HEK293T (cell line): ENCODE results near the gene PTPRG.
A peak's percentile ranks its signal among the peaks of the same experiment; 100 is the strongest.

Source experiments
- CTCF ChIA-PET: fragments of 350-600 bp; formaldehyde crosslinking; extraction: SDS; loops from one replicate; lab custom pipeline; 2021; ENCODE audit warnings: antibody characterized with exemption, inconsistent platforms; lab: Yijun Ruan, JAX
- POLR2A ChIA-PET: fragments of 350-600 bp; formaldehyde crosslinking; extraction: SDS; loops from one replicate; lab custom pipeline; 2020; ENCODE audit warnings: antibody characterized with exemption, inconsistent platforms; lab: Yijun Ruan, JAX
- DNase-seq: peaks from one replicate; pipeline ENCODE4 v3.0.0; 2012; ENCODE audit warnings: mixed read lengths; ENCODE audit errors: extremely low spot score
- ARNT ChIP-seq: fragments of 450-650 bp; IDR thresholded peaks from 2 replicates; pipeline ENCODE4 v1.6.1; 2017; ENCODE audit warnings: mild to moderate bottlenecking
- BHLHE40 ChIP-seq: fragments of 450-650 bp; IDR thresholded peaks from 2 replicates; pipeline ENCODE4 v1.6.1; 2016; ENCODE audit warnings: mild to moderate bottlenecking, moderate library complexity, borderline replicate concordance
- CTBP1 ChIP-seq: fragments of 450-650 bp; IDR thresholded peaks from 2 replicates; pipeline ENCODE4 v1.6.1; 2016; ENCODE audit warnings: borderline replicate concordance
- ELF4 ChIP-seq: fragments of 450-650 bp; IDR thresholded peaks from 2 replicates; pipeline ENCODE4 v1.6.1; 2017; ENCODE audit warnings: antibody characterized with exemption
- FOXA1 ChIP-seq: fragments of 450-650 bp; IDR thresholded peaks from 2 replicates; pipeline ENCODE4 v1.6.1; 2016; ENCODE audit warnings: mild to moderate bottlenecking
- FOXK2 ChIP-seq: fragments of 450-650 bp; IDR thresholded peaks from 2 replicates; pipeline ENCODE4 v1.6.1; 2016; ENCODE audit warnings: mild to moderate bottlenecking
- FOXM1 ChIP-seq: fragments of 450-650 bp; IDR thresholded peaks from 2 replicates; pipeline ENCODE4 v1.6.1; 2017; ENCODE audit warnings: mild to moderate bottlenecking, borderline replicate concordance
- HDGF ChIP-seq: fragments of 450-650 bp; IDR thresholded peaks from 2 replicates; pipeline ENCODE4 v1.6.1; 2017; ENCODE audit warnings: antibody characterized with exemption, borderline replicate concordance
- L3MBTL2 ChIP-seq: fragments of 450-650 bp; conservative IDR thresholded peaks from 2 replicates; pipeline ENCODE4 v1.6.1; 2016; ENCODE audit warnings: mild to moderate bottlenecking
- LEF1 ChIP-seq: fragments of 450-650 bp; IDR thresholded peaks from 2 replicates; pipeline ENCODE4 v1.6.1; 2017; ENCODE audit warnings: mild to moderate bottlenecking, borderline replicate concordance
- NFRKB ChIP-seq: fragments of 450-650 bp; IDR thresholded peaks from 2 replicates; pipeline ENCODE4 v1.6.1; 2016; ENCODE audit warnings: mild to moderate bottlenecking, moderate library complexity
- PKNOX1 ChIP-seq: fragments of 450-650 bp; IDR thresholded peaks from 2 replicates; pipeline ENCODE4 v1.6.1; 2016
- SP1 ChIP-seq: fragments of 450-650 bp; IDR thresholded peaks from 2 replicates; pipeline ENCODE4 v1.6.1; 2017
- SUZ12 ChIP-seq: fragments of 450-650 bp; IDR thresholded peaks from 2 replicates; pipeline ENCODE4 v1.6.1; 2016; ENCODE audit warnings: mild to moderate bottlenecking
- TARDBP ChIP-seq: fragments of 450-650 bp; IDR thresholded peaks from 2 replicates; pipeline ENCODE4 v1.6.1; 2016
- ZNF384 ChIP-seq: fragments of 450-650 bp; IDR thresholded peaks from 2 replicates; pipeline ENCODE4 v1.6.1; 2016

The PTPRG gene

DNA sequence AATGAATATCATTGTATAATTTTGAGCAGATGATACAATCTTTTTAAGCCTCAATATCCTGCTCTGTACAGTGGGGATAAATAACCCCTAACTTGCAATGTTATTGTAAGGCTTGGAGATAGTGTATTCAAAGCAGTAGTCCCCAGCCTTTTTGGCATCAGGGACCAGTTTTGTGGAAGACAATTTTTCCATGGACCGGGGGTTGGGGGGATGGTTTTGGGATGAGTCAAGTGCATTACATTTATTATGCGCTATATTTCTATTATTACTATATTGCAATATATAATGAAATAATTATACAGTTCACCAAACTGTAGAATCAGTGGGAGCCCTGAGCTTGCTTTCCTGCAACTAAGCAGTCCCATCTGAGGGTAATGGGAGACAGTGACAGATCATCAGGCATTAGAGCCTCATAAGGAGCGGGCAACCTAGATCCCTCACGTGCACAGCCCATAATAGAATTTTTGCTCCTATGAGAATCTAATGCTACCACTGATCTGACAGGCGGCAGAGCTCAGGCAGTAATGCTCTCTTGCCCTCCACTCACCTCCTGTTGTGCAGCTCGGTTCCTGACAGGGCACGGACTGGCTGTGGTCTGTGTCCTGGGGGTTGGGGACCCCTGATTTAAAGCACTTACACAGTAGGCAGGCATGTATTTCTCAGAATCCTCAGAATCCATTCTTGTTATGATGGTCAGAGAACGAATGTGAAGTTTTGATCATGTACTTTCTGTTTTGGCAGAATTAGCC, 102.2 kb downstream of the PTPRG start:
- TF ChIP-seq HDGF, result no peak
- TF ChIP-seq LEF1, result no peak
- TF ChIP-seq SUZ12, result no peak
- TF ChIP-seq CTBP1, result no peak
- no peak for TF ChIP-seq ELF4
- TF ChIP-seq ARNT, result no peak
- no peak for TF ChIP-seq BHLHE40
- no peak for TF ChIP-seq FOXA1
- TF ChIP-seq PKNOX1, result no peak
- TF ChIP-seq ZNF384, result no peak
- no peak for TF ChIP-seq SP1
- TF ChIP-seq FOXK2, result no peak
- TF ChIP-seq FOXM1, result no peak
- TF ChIP-seq L3MBTL2, result no peak
- TF ChIP-seq NFRKB, result no peak
- no peak for TF ChIP-seq TARDBP
- CTCF ChIA-PET, result no interaction called here
- no peak for DNase-seq
- POLR2A ChIA-PET, result no interaction called here

DNA sequence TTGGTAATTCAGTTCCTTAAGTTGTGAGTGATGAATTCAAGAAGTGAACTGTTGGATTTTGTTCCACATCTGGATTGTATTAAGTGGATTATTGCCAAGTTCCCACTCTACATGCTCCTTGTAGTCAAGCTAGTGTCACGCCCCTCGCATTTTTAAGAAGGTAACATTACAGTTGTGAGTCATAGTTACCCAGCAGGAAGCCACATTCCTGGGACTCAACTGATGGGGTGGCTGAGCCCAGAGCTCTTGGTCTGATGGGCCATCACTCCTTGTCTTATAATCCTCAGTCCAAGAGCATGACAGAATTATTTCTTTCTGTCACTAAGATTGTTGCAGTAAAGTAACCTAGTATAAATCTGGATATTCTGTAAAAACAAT, 102.7 kb downstream of the PTPRG start:
- DNase-seq, result peak; percentile 66
- ChIA-PET POLR2A (no interaction called here), CTCF (no interaction called here)
- TF ChIP-seq FOXM1, result no peak
- TF ChIP-seq HDGF, result no peak
- TF ChIP-seq L3MBTL2, result no peak
- no peak for TF ChIP-seq FOXA1
- no peak for TF ChIP-seq FOXK2
- no peak for TF ChIP-seq LEF1
- TF ChIP-seq CTBP1, result peak; percentile 92
- TF ChIP-seq ZNF384, result no peak
- TF ChIP-seq TARDBP, result no peak
- TF ChIP-seq ARNT, result peak; percentile 91
- TF ChIP-seq PKNOX1, result peak; percentile 85
- no peak for TF ChIP-seq NFRKB
- no peak for TF ChIP-seq BHLHE40
- no peak for TF ChIP-seq ELF4
- no peak for TF ChIP-seq SP1
- TF ChIP-seq SUZ12, result no peak

GRCh38 chr3:61665121-61665520, 103.8 kb downstream of the PTPRG start:
- no peak for TF ChIP-seq FOXA1
- TF ChIP-seq LEF1, result no peak
- TF ChIP-seq SP1, result no peak
- no peak for TF ChIP-seq SUZ12
- no peak for TF ChIP-seq PKNOX1
- TF ChIP-seq L3MBTL2, result no peak
- TF ChIP-seq ELF4, result no peak
- no peak for TF ChIP-seq FOXK2
- TF ChIP-seq CTBP1, result no peak
- no peak for TF ChIP-seq TARDBP
- no peak for TF ChIP-seq HDGF
- TF ChIP-seq NFRKB, result no peak
- TF ChIP-seq ARNT, result no peak
- no peak for TF ChIP-seq BHLHE40
- no peak for TF ChIP-seq ZNF384
- no peak for TF ChIP-seq FOXM1
- ChIA-PET CTCF (interaction anchor here (0.6 kb wide), 1 partner anchor 1235 kb away, joined by 3 read pairs; no protein-coding TSS in a partner anchor), POLR2A (no interaction called here)
- no peak for DNase-seq

- ChIA-PET POLR2A (no interaction called here), CTCF (no interaction called here)
- DNase-seq, result no peak
- TF ChIP-seq ELF4 (no peak), NFRKB (no peak), FOXK2 (no peak), SUZ12 (no peak), TARDBP (no peak), PKNOX1 (no peak), BHLHE40 (no peak), HDGF (no peak), L3MBTL2 (no peak), ZNF384 (no peak), FOXA1 (no peak), ARNT (no peak), LEF1 (no peak), SP1 (no peak)
These were observed 104.6 kb downstream of the PTPRG start for GRCh38 chr3:61665987-61666386.

- no peak for DNase-seq
- ChIA-PET CTCF (interaction anchor here (0.8 kb wide), 1 partner anchor 207 kb away, joined by 3 read pairs; no protein-coding TSS in a partner anchor), POLR2A (no interaction called here)
- TF ChIP-seq BHLHE40 (no peak), FOXA1 (no peak), CTBP1 (no peak), TARDBP (no peak), FOXK2 (no peak), ELF4 (no peak), NFRKB (no peak), FOXM1 (no peak), L3MBTL2 (no peak), SP1 (no peak), ZNF384 (no peak), ARNT (no peak), LEF1 (no peak)
These were observed 105.4 kb downstream of the PTPRG start for GRCh38 chr3:61666615-61667330.
